GM18867 (cell line): Measurements from ENCODE around the gene COX7B2.

Experiments
- ATAC-seq: cut with Tn5 transposase; IDR thresholded peaks from one replicate; pipeline ENCODE4 v1.9.1; 2021; ENCODE audit warnings: mild to moderate bottlenecking, moderate library complexity; ENCODE audit not compliant: unreplicated experiment

Gene COX7B2

GRCh38 chr4:46909078-46909477 is at the start of gene COX7B2:
COX7B2 (minus strand) TSS chr4:46909245; CDS start chr4:46735192, 174,053 bp downstream.
- no peak for ATAC-seq

GRCh38 chr4:46956451-46956850 is 47.4 kb upstream of the COX7B2 start:
- no peak for ATAC-seq

- ATAC-seq = no peak
Observed at GRCh38 chr4:46955601-46956000, 46.6 kb upstream of the COX7B2 start.

GRCh38 chr4:46954643-46955042 is 45.6 kb upstream of the COX7B2 start:
- ATAC-seq = no peak

GRCh38 chr4:46953564-46953963 is 44.5 kb upstream of the COX7B2 start:
- no peak for ATAC-seq

GRCh38 chr4:46952451-46952850 is 43.4 kb upstream of the COX7B2 start:
- ATAC-seq = no peak

GRCh38 chr4:46950826-46951225 is 41.8 kb upstream of the COX7B2 start:
- no peak for ATAC-seq

GRCh38 chr4:46949822-46950221 is 40.8 kb upstream of the COX7B2 start:
- no peak for ATAC-seq

GRCh38 chr4:46947541-46947940 is 38.5 kb upstream of the COX7B2 start:
- ATAC-seq = no peak

- no peak for ATAC-seq
Observed at GRCh38 chr4:46946919-46947536, 38.0 kb upstream of the COX7B2 start.

- no peak for ATAC-seq
Observed at GRCh38 chr4:46945062-46945461, 36.0 kb upstream of the COX7B2 start.

- ATAC-seq = no peak
Observed at GRCh38 chr4:46944345-46944744, 35.3 kb upstream of the COX7B2 start.

GRCh38 chr4:46937493-46937892 is 28.4 kb upstream of the COX7B2 start:
- peak; percentile 56 for ATAC-seq

- ATAC-seq = no peak
Observed at GRCh38 chr4:46934726-46935125, 25.7 kb upstream of the COX7B2 start.

GRCh38 chr4:46933686-46934085 is 24.6 kb upstream of the COX7B2 start:
- ATAC-seq = no peak

GRCh38 chr4:46931981-46932380 is 22.9 kb upstream of the COX7B2 start:
- peak; percentile 87 for ATAC-seq

GRCh38 chr4:46930891-46931290 is 21.8 kb upstream of the COX7B2 start:
- ATAC-seq = no peak

- no peak for ATAC-seq
Observed at GRCh38 chr4:46927201-46927600, 18.2 kb upstream of the COX7B2 start.

- no peak for ATAC-seq
Observed at GRCh38 chr4:46924789-46925529, 15.9 kb upstream of the COX7B2 start.

GRCh38 chr4:46922205-46922604 is 13.2 kb upstream of the COX7B2 start:
- ATAC-seq = no peak

- no peak for ATAC-seq
Observed at GRCh38 chr4:46908148-46908547, 897 bp downstream of the COX7B2 start.

GRCh38 chr4:46900082-46900481 is 9.0 kb downstream of the COX7B2 start:
- ATAC-seq = no peak

- no peak for ATAC-seq
Observed at GRCh38 chr4:46894826-46895225, 14.2 kb downstream of the COX7B2 start.
